ENCODE measurements around the gene PTS. TPM values are rescaled to one million over a fixed set of nuclear protein-coding genes. Genes with fewer than 3 reads are reported as not detected.
"Not testable (repeated sequence)": the region's sequence is repeated elsewhere in the genome, so short reads cannot be mapped to it uniquely, and the experiment has no call there.

PTS gene
- total RNA-seq, 2 experiments from 2014 or later: 82.9 to 86.2 TPM

DNA sequence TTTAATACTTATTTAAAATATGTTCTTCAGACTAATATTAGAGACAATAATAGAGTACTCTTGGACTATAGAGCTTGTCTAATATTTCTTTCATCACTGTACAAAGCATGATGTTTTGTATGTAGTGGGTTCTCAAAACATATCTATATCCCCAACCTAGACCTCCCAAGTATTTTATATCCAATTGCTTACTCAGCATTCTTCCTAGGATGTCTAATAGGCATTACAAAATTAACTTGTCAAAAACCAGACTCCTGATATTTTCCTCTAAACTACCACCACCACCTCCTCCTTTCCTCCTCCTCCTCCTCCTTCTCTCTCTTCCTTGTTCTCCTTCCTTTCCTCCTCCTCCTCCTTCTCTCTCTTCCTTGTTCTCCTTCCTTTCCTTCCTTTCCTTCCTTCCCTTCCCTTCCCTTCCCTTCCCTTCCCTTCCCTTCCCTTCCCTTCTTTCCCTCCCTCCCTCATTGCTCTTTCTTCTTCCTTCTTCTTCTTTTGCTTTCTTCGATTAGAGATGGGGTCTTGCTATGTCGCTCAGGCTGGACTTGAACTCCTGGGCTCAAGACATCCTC lies 29.6 kb upstream of the PTS start:
- CTCF ChIA-PET: no interaction called here
- no peaks in the 10 kb centered on the region for H3K4me1 ChIP-seq (ENCODE audit: insufficient read depth, low read length)
- H3K27ac ChIP-seq (ENCODE audit: low read depth in 1 of 2, low read length in 2 of 2): no peak overlapping the region
- no peak overlapping the region for H3K4me3 Mint-ChIP-seq
- no peaks in the 10 kb centered on the region for H3K9me3 ChIP-seq (ENCODE audit: control insufficient read depth in 1 of 2, insufficient read depth in 1 of 2, low read length in 2 of 2)
- H3K9me3 Mint-ChIP-seq: no peaks in the 10 kb centered on the region
- no peaks in the 10 kb centered on the region for H3K27me3 ChIP-seq (ENCODE audit: control insufficient read depth in 1 of 2, insufficient read depth in 2 of 2, low read length in 2 of 2)
- H3K36me3 Mint-ChIP-seq (ENCODE audit: low read depth): no peaks in the 10 kb centered on the region
- no peak for TF ChIP-seq CTCF (IDR thresholded peaks at IDR 0.05)
- POLR2A ChIA-PET: no interaction called here
- no peaks in the 10 kb centered on the region for H3K36me3 ChIP-seq (ENCODE audit: insufficient read depth, low read length)
- no peak overlapping the region for H3K27ac Mint-ChIP-seq
- DNase-seq (no peak), ATAC-seq (ENCODE audit: poor library complexity) (no peak)
- intact Hi-C loops (cut with DNase I, micrococcal nuclease): no loop called here
- no peaks in the 10 kb centered on the region for H3K27me3 Mint-ChIP-seq
- no peak overlapping the region for H3K4me3 ChIP-seq (ENCODE audit: low read length)
- H3K4me1 Mint-ChIP-seq (ENCODE audit: low read depth): no peaks in the 10 kb centered on the region

- H3K36me3 Mint-ChIP-seq (ENCODE audit: low read depth); H3K27me3 Mint-ChIP-seq; DNase-seq; POLR2A ChIA-PET; ATAC-seq (ENCODE audit: poor library complexity); H3K9me3 Mint-ChIP-seq; H3K4me1 Mint-ChIP-seq (ENCODE audit: low read depth); H3K4me3 Mint-ChIP-seq; H3K9me3 ChIP-seq (ENCODE audit: control insufficient read depth in 1 of 2, insufficient read depth in 1 of 2, low read length in 2 of 2); H3K27me3 ChIP-seq (ENCODE audit: control insufficient read depth in 1 of 2, insufficient read depth in 2 of 2, low read length in 2 of 2); CTCF ChIA-PET; H3K27ac ChIP-seq (ENCODE audit: low read depth in 1 of 2, low read length in 2 of 2); H3K4me1 ChIP-seq (ENCODE audit: insufficient read depth, low read length); H3K36me3 ChIP-seq (ENCODE audit: insufficient read depth, low read length); intact Hi-C loops (cut with DNase I, micrococcal nuclease); H3K4me3 ChIP-seq (ENCODE audit: low read length); H3K27ac Mint-ChIP-seq: not testable (repeated sequence)
These were observed 27.1 kb upstream of the PTS start for GRCh38 chr11:112199101-112199500.

DNA sequence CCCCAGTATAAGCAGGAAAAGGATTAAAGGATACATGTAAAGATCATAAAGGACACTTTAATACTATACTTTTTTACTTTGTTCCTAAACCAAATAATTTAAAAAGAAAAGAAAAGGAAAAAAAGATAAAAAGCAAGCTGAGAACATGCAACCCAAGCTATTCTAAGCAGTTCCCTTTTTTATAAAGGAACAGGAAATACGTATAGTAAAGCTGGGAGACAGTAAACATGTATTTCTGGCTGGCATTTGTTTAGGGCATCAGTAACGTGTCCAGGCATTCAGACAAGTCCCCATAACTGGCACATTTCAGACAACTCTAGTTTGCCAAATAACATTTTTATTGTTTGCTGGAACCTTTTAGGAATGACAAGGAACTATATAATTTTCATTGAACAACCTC lies 26.0 kb upstream of the PTS start:
- Mint-ChIP-seq H3K27ac (no peak overlapping the region), H3K4me3 (no peak overlapping the region), H3K4me1 (ENCODE audit: low read depth) (no peaks in the 10 kb centered on the region), H3K9me3 (no peaks in the 10 kb centered on the region), H3K27me3 (no peaks in the 10 kb centered on the region), H3K36me3 (ENCODE audit: low read depth) (no peaks in the 10 kb centered on the region)
- no peak overlapping the region for H3K27ac ChIP-seq (ENCODE audit: low read depth in 1 of 2, low read length in 2 of 2)
- H3K4me1 ChIP-seq (ENCODE audit: insufficient read depth, low read length): no peaks in the 10 kb centered on the region
- H3K4me3 ChIP-seq (ENCODE audit: low read length): no peak overlapping the region
- ChIA-PET POLR2A (no interaction called here), CTCF (no interaction called here)
- DNase-seq (no peak), ATAC-seq (ENCODE audit: poor library complexity) (no peak)
- H3K27me3 ChIP-seq (ENCODE audit: control insufficient read depth in 1 of 2, insufficient read depth in 2 of 2, low read length in 2 of 2): no peaks in the 10 kb centered on the region
- no peaks in the 10 kb centered on the region for H3K9me3 ChIP-seq (ENCODE audit: control insufficient read depth in 1 of 2, insufficient read depth in 1 of 2, low read length in 2 of 2)
- TF ChIP-seq CTCF (IDR thresholded peaks at IDR 0.05): no peak
- intact Hi-C loops (cut with DNase I, micrococcal nuclease): no loop called here
- H3K36me3 ChIP-seq (ENCODE audit: insufficient read depth, low read length): no peaks in the 10 kb centered on the region

GRCh38 chr11:112206071-112206470 lies 20.2 kb upstream of the PTS start:
- Mint-ChIP-seq H3K27ac (no peak overlapping the region), H3K4me1 (ENCODE audit: low read depth) (no peaks in the 10 kb centered on the region), H3K27me3 (no peaks in the 10 kb centered on the region), H3K36me3 (ENCODE audit: low read depth) (no peaks in the 10 kb centered on the region), H3K9me3 (no peaks in the 10 kb centered on the region), H3K4me3 (no peak overlapping the region)
- H3K9me3 ChIP-seq (ENCODE audit: control insufficient read depth in 1 of 2, insufficient read depth in 1 of 2, low read length in 2 of 2): no peaks in the 10 kb centered on the region
- intact Hi-C loops (cut with DNase I, micrococcal nuclease): no loop called here
- ChIA-PET CTCF (no interaction called here), POLR2A (no interaction called here)
- H3K4me3 ChIP-seq (ENCODE audit: low read length): no peak overlapping the region
- TF ChIP-seq CTCF (IDR thresholded peaks at IDR 0.05): no peak
- H3K36me3 ChIP-seq (ENCODE audit: insufficient read depth, low read length): no peaks in the 10 kb centered on the region
- no peak for DNase-seq
- no peak overlapping the region for H3K27ac ChIP-seq (ENCODE audit: low read depth in 1 of 2, low read length in 2 of 2)
- no peaks in the 10 kb centered on the region for H3K27me3 ChIP-seq (ENCODE audit: control insufficient read depth in 1 of 2, insufficient read depth in 2 of 2, low read length in 2 of 2)
- no peak for ATAC-seq (ENCODE audit: poor library complexity)
- no peaks in the 10 kb centered on the region for H3K4me1 ChIP-seq (ENCODE audit: insufficient read depth, low read length)

Data from CD4-positive, alpha-beta T cell (primary cell).